ENCODE results near the gene GFM2. TPM values are rescaled to one million over a fixed set of nuclear protein-coding genes. Genes with fewer than 3 reads are reported as not detected.

GFM2 gene
- total and polyA plus RNA-seq, 2 of the 8 experiments (the other 6 are each of a cell fraction or from before 2014, with no cell fraction given) = 17.8 to 30.6 TPM

DNA sequence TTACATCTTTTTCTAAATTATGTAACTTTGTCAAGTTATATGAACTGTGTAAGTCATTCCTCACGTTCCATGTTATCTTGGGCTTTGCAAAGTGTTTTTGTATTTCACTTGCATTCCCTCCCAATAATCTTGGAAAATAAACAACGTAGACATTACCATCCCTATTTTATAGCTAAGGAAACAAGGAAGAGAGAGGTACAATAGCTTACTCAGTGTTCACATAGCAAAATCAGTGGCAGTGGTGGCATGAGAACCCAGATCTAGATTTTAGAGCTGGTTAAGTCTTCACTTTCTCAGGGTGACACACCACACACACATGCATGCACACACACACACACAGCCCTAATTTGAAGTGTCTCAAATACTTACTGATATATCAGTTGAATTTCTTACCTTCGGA lies 34.3 kb upstream of the GFM2 start:
- no peak overlapping the region for H4K8ac ChIP-seq (ENCODE audit: extremely low read depth, insufficient read depth, low read length)
- H3K4me3 ChIP-seq (ENCODE audit: extremely low read depth in 1 of 4, insufficient read depth in 2 of 4, low read depth in 3 of 4, low read length in 4 of 4) = no peak overlapping the region
- WGBS, 2 experiments (ENCODE audit: extremely low coverage in 1 of 2, insufficient coverage in 1 of 2, insufficient read length in 1 of 2, insufficient replicate concordance in 2 of 2, low coverage in 1 of 2, low lambda C conversion rate in 2 of 2, missing lambda C conversion rate in 1 of 2) = 93% methylated on average over 3 of the region's 3 CpGs; no CpG with 5 or more reads in 1 of the 2 experiments
- no peak overlapping the region for H2BK12ac ChIP-seq (ENCODE audit: low read depth, low read length)
- H2AK5ac ChIP-seq (ENCODE audit: low read depth, low read length) = no peak overlapping the region
- DNase-seq (ENCODE audit: low read depth in 1 of 2, low spot score in 2 of 2) = no peak
- no peaks in the 10 kb centered on the region; the same call in 1 of the 2 replicates for H3K23me2 ChIP-seq (ENCODE audit: low read depth, low read length)
- no peak overlapping the region for H3K4ac ChIP-seq (replicated peaks; ENCODE audit: insufficient read length, low read depth, low read length)
- H3K27ac ChIP-seq (ENCODE audit: low read depth, low read length) = no peak overlapping the region
- H4K91ac ChIP-seq (replicated peaks; ENCODE audit: insufficient read length, low read length) = no peak overlapping the region
- peaks cover 2% of the 10 kb centered on the region; the same call in 1 of the 2 replicates for H3K79me1 ChIP-seq (ENCODE audit: low read depth, low read length)
- peaks cover 0 to 18% of the 10 kb centered on the region in 2 experiments; a peak in 2 of 4 replicates for H3K79me2 ChIP-seq (ENCODE audit: control insufficient read depth in 1 of 2, insufficient read depth in 2 of 2, low read length in 2 of 2)
- POLR2A ChIA-PET (ENCODE audit: partially characterized antibody) = interaction anchor here (1.1 kb wide), 1 partner anchor 31 kb away, joined by 3 read pairs; no protein-coding TSS in a partner anchor
- no peak overlapping the region for H2BK15ac ChIP-seq (ENCODE audit: low read length)
- no peak overlapping the region for H2BK120ac ChIP-seq (replicated peaks; ENCODE audit: low read depth, low read length)
- H3K27me3 ChIP-seq (replicated peaks in 1 of 4; ENCODE audit: control insufficient read depth in 3 of 4, extremely low read depth in 1 of 4, insufficient read depth in 3 of 4, low read length in 3 of 4) = no peaks in the 10 kb centered on the region
- H3K4me1 ChIP-seq (replicated peaks in 1 of 4; ENCODE audit: control insufficient read depth in 3 of 4, insufficient read depth in 4 of 4, low read length in 3 of 4) = no peaks in the 10 kb centered on the region
- no peak overlapping the region for H3K23ac ChIP-seq (ENCODE audit: insufficient read length)
- H2BK5ac ChIP-seq (ENCODE audit: low read depth, low read length) = no peak overlapping the region
- H4K5ac ChIP-seq (ENCODE audit: insufficient read length, low read depth, low read length) = no peak overlapping the region
- H3K4me2 ChIP-seq (ENCODE audit: insufficient read depth in 1 of 2, low read depth in 2 of 2, low read length in 2 of 2) = no peak overlapping the region
- no peak overlapping the region for H2AFZ ChIP-seq (ENCODE audit: low read length)
- FAIRE-seq = no peak
- H3K9ac ChIP-seq (replicated peaks in 1 of 4; ENCODE audit: extremely low read depth in 1 of 4, low read depth in 3 of 4, low read length in 3 of 4) = no peak overlapping the region
- no peak overlapping the region for H3K14ac ChIP-seq (ENCODE audit: insufficient read length)
- CTCF ChIA-PET (ENCODE audit: partially characterized antibody) = interaction anchor here (1.1 kb wide), 2 partner anchors 101 to 118 kb away, joined by 4 to 5 read pairs; no protein-coding TSS in a partner anchor
- no peaks in the 10 kb centered on the region for H3K9me3 ChIP-seq (ENCODE audit: insufficient read depth in 2 of 2, low read depth in 1 of 2, low read length in 1 of 2)
- H3K56ac ChIP-seq (replicated peaks; ENCODE audit: insufficient read length, low read depth, low read length) = no peak overlapping the region
- H3K36me3 ChIP-seq (ENCODE audit: control insufficient read depth in 2 of 4, insufficient read depth in 4 of 4, low read length in 3 of 4) = peaks cover 11 to 72% (median 44%) of the 10 kb centered on the region in 4 experiments
- H3K18ac ChIP-seq (ENCODE audit: extremely low read depth, low read length) = no peak overlapping the region
- H4K20me1 ChIP-seq (replicated peaks in 1 of 2; ENCODE audit: control insufficient read depth in 1 of 2, insufficient read depth in 2 of 2, low read length in 2 of 2) = peaks cover 4 to 5% of the 10 kb centered on the region in 2 experiments
- no peak overlapping the region for H2BK20ac ChIP-seq (ENCODE audit: low read length)
- TF ChIP-seq SP4 (IDR thresholded peaks at IDR 0.05; ENCODE audit: low read length) = no peak
- TF ChIP-seq CBX5 (IDR thresholded peaks at IDR 0.05; ENCODE audit: low read depth, low read length) = no peak
- TF ChIP-seq GABPA (IDR thresholded peaks at IDR 0.05; ENCODE audit: borderline replicate concordance, insufficient read depth, low read length) = no peak
- TF ChIP-seq KDM4A (IDR thresholded peaks at IDR 0.05; ENCODE audit: low read depth, low read length, severe bottlenecking) = no peak
